GM18511 (cell line): ENCODE measurements around the gene ADGRG2.

ENCODE experiments used
- ATAC-seq: cut with Tn5 transposase; IDR thresholded peaks from one replicate; pipeline ENCODE4 v1.9.1; 2021; ENCODE audit warnings: mild to moderate bottlenecking, moderate library complexity; ENCODE audit not compliant: unreplicated experiment

Gene ADGRG2, protein sequence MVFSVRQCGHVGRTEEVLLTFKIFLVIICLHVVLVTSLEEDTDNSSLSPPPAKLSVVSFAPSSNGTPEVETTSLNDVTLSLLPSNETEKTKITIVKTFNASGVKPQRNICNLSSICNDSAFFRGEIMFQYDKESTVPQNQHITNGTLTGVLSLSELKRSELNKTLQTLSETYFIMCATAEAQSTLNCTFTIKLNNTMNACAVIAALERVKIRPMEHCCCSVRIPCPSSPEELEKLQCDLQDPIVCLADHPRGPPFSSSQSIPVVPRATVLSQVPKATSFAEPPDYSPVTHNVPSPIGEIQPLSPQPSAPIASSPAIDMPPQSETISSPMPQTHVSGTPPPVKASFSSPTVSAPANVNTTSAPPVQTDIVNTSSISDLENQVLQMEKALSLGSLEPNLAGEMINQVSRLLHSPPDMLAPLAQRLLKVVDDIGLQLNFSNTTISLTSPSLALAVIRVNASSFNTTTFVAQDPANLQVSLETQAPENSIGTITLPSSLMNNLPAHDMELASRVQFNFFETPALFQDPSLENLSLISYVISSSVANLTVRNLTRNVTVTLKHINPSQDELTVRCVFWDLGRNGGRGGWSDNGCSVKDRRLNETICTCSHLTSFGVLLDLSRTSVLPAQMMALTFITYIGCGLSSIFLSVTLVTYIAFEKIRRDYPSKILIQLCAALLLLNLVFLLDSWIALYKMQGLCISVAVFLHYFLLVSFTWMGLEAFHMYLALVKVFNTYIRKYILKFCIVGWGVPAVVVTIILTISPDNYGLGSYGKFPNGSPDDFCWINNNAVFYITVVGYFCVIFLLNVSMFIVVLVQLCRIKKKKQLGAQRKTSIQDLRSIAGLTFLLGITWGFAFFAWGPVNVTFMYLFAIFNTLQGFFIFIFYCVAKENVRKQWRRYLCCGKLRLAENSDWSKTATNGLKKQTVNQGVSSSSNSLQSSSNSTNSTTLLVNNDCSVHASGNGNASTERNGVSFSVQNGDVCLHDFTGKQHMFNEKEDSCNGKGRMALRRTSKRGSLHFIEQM

DNA sequence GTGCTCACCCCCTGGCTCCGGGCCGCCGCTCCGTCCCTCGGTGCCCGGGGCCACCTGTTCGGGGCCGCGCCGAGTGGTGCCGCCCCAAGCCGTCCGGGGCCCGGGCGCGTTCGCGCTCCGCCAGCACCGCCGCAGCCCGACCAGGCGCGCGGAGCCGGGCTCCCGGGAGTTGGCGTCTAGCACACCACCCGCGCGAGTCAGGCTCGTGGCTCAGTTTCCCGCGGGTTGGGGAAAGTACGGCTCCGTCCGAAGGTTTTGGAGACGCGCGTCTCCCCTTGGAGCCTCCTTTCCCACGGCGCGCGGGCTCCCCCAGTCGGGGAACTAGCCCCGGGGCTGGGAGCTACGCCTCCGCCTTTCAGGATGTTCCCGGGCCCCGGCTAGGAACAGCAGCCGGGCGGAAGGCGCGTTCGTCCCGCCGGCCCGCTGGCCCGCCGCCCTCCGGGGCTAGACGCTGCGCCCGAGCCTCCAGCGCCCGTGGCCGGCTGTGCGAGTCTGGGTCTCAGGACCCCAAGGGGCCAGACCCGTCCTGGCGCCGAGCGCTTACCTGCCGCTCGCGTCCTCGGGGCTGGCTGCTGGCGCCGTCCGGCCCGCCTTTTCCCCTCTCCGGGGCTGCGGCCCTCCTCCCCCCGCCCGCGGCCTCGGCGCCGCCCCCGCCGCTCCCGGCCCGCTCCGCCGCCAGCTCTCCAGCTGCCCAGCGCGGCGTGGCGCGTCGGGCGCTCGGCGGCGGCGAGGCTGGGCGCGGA lies at the start of gene ADGRG2:
TSS of gene ADGRG2 (minus strand) at position 571 of the 743 bp plus-strand sequence. CDS start 53,634 bp downstream, outside the sequence.
- ATAC-seq: no peak

DNA sequence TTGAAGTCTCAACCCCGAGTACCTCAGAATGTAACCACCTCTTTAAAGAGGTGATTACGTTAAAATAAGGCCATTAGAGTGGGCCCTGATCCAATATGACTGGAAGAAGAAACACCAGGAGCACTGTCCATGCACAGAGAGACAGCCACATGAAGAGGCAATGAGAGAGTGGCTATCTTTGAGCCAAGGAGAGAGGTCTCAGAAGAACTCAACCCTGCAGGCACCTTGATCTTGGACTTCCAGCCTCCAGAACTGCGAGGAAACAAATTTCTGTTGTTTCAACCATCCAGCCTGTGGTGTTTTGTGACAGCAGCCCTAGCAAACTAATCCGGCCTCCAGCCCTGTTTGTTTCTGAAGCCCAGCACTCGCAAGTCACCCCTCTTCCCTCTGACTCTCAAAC lies 46.3 kb upstream of the ADGRG2 start:
- no peak for ATAC-seq

DNA sequence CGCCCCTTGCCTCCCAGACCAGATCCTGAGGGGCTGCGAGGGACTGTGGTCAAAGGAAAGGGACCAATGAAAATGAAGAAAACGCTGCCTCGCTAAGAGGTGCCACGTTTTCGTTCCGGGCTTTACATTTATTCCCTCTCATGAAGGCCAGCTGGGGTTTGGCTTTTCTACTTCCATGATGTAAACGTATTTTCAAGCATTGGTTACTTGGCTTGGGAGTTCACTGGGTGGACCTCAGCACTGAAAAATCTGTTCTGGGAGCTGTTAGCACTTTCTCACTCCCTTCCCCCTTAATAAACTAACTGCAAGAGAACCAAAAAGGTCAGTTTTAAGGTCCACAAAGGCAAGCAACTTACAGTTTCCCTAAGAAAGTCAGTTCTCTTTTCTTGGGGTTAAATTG lies 40.6 kb upstream of the ADGRG2 start:
- ATAC-seq: no peak

DNA sequence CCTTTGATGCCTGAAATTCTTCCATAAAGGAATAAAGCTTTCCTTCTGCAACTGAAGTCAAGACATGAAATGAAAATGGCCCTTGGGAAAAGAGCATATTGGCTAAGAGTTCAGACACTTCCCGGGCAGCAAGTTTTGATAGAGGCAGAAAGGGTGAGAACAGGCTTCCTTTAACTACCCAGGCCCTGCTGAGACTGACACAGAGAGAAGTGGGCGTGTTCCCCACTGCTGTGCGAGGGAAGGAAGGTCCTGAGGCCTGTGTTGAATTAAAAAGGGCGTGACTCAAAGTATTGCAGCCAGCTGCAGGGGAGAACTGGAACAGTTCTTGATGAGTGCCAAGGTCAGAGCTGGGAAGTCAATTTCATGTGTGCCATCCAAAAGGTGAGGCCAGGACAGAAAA lies 33.9 kb upstream of the ADGRG2 start:
- ATAC-seq: no peak

DNA sequence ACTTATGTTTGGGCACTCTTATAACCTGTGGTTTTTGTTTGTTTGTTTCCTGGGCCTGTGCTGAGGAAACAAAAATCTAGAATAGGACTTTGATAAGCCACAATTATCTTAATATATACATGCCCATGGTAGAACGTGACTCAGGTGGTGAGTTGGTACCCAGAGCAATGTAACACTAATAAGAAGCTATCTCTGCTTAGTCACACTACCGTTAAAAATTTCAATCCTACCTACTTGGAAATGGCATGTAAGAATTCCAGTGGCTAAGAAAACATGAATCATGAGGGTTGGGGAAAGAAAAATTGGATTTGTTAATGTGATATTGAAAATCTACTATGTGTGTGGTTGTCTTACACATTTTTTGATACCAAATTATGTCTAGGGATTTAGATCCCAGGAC lies 30.5 kb upstream of the ADGRG2 start:
- no peak for ATAC-seq

DNA sequence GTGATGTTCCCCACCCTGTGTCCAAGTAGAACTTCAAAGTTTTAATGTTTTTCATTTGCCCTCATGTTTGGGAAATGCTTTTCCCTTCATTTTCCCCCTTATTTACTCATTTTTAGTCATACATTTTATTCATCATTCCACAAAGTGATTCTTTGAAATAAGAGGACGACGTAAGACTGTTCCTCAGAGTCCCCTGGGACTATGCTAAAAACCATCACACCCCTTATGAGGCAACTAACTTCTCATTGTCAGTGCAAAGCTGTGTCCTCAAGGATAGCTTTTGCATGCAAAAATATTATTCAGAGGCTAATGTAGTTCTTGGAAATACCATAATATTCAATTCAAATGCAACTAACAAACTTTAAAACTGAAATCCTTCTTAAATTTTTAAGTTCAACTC lies 14.8 kb upstream of the ADGRG2 start:
- ATAC-seq: no peak

DNA sequence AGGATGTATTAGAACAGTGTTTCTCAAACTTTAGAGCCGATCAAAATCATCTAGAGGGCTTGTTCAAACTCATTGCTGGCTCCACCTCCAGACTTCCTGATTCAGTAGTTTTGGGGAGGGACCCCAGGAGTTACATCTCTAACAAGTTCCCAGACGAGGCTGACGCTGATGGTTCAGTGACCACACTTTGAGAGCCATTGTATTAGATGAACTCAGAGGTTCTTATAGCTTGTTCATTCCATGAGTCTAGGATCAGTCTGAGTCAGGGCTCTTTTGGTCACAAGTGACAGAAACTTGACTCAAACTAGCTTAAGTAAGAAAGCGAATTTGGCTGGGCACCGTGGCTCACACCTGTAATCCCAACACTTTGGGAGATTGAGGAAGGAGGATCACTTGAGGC lies 11.5 kb upstream of the ADGRG2 start:
- no peak for ATAC-seq

DNA sequence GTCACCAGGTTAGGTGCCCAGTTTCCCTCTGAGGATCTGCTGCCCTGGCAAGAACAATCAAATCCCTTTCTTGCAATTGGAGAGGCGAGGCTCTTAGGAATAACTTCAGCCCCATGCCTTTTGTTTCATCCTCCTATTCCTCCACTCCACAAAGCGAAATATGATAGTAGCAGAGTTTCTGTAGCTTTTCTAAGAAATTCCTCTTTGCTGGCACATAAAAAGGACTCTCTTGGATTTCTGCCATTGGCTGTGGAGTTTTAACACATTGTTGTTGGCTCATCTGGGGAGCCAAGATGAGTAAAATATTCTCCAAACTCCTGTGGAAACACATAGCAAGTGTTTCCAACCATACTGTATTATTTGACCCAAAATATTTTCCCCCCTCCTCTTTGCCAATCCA lies 11.0 kb upstream of the ADGRG2 start:
- no peak for ATAC-seq

DNA sequence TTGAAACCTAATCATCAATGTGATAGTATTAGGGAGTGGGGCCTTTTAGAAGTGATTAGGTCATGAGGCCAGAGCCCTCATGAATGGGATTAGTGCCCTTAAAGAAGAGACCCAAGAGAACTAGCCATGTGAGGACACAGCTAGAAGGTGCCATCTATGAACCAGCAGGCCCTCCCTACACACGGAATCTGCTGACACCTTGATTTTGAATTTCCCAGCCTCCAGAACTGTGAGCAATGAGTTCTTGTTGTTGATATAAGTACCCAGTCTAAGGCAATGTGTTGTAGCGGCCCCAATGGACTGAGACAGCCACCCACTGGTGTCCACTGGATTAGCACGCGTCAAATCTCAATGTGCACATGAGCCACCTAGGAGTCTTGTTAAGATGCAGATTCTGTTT lies 8.4 kb upstream of the ADGRG2 start:
- ATAC-seq: no peak

DNA sequence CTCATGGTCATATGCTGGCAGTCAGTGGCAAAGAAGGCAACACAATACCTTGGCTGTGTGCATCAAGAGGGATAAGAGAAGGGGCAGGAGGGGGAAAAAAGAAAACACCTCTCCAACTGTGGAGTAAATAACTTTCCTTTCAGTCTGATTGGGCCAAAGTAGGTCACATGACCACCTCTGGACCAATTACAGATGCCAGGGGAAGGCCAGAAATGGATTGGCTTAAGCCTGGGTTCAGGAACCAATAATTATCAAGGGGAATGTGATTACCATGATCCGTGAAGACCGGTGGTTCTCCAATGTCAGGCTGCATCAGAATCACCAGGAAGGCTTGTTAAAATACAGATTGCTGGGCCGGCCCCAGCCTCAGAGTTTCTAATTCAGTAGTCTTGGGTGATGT lies 7.4 kb upstream of the ADGRG2 start:
- no peak for ATAC-seq

DNA sequence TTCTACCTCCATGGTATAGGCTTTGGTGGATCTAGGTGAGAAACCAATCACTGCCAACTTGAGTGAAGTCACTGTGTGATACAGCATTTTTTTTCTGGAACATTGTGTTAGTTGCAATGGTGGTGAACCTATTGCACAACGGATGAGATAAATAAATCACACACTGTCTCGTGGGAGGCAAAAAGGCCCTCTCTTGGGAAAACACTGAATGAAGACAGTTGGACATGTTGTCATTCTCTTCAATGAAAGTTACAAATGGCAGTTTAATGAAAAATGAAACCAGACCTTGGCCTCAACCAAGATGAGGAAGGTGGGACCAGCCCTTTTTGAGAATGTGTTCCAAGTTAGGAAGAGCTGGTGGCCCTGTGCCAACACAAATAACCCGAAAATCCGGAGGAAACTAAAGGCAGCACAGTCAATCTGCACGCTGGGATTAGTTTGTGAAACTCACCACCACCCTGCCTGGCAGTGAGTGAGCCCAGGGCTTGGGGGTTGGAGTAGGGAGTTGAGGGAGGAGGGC lies 5.4 kb upstream of the ADGRG2 start:
- ATAC-seq: no peak

DNA sequence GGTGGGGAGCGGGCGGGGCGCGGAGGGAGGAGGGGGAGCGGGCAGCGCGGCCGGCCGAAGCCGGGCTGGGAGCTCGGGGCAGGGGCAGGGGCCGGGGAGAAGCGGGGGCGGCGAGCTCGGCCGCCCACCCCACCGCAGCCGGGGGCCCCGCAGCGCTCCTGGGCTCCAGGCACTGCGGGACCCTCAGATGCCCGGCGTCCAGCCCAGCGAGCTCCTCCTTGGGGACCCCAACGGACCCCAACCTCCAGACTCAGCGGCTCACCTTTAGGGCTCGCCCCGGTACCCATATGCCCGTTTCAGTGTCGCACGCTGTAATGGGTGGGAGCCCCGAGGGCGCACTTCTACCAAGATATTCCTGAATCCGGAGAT lies 357 bp upstream of the ADGRG2 start:
- ATAC-seq: no peak

DNA sequence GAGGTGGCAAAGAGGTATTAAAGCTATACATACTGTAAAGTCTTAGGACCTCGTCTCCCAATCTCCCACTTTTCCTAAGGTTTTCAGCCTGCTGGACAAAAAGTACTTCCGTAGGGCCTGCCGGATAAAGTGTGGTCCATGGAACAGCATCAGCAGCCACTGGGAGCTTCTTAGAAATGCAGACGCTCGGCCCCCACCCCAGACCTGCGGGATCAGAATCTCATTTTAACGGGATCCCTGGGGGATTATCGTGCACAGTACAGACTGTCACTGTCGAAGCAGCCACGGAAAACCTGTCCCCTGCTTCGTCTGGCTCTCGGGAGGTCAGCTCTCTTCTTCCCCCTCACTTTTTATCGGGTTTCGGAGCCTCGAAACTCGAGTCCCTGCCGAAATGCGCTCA lies 802 bp downstream of the ADGRG2 start:
- no peak for ATAC-seq

DNA sequence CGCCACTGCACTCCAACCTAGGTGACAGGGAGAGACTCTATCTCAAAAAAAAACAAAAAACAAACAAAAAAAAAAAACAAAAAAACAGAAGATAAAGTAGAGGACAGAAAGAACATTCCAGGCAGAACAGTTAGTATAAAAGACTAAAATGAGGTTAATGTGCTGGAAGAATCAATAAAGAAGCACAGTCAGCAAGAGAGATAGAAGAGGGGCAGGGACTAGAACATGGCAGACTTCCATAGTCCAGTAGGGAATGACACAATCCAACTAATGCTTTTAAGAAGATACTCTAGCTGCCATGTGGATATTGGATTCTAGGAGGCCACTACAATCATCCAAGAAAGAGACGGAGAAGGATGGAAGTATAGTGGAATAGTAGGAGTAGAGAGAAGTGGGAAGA lies 11.6 kb downstream of the ADGRG2 start:
- no peak for ATAC-seq

DNA sequence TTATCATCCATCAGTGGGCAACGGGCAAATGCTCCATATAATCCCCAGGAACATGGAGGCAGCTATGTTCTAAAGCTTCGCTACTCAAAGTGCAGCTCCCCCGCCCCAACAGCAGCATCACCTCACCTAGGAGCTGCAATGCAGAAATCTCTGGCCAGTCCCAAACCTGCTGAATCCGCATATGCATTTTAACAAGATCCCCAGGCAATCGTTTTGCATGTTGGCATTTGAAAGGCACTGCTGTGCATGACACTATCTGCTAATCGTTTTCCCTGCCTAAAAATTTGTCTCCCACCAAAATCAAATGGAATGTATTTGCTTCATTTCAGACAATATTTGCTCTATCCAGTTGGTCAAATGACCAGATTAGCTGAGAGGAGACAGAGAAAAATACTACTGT lies 15.2 kb downstream of the ADGRG2 start:
- ATAC-seq: no peak

DNA sequence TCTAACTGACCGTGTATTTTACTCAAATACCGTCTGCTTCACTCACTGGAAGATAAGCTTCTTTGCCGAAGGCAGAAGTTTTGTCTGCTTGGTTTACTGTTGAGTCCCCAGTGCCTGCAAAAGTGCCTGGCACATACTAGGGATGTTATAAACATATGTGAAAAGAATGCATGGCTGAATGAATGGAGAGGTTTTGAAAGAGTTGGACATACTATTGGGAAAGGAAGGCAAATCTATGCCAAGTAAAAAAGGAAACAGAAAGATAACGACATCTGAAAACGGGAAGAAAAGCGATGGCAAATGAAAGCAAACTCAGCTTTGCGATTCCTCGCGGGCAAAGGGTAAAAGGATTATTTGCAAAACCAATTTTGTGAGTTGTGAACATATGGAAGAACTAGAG lies 21.7 kb downstream of the ADGRG2 start:
- ATAC-seq: no peak

DNA sequence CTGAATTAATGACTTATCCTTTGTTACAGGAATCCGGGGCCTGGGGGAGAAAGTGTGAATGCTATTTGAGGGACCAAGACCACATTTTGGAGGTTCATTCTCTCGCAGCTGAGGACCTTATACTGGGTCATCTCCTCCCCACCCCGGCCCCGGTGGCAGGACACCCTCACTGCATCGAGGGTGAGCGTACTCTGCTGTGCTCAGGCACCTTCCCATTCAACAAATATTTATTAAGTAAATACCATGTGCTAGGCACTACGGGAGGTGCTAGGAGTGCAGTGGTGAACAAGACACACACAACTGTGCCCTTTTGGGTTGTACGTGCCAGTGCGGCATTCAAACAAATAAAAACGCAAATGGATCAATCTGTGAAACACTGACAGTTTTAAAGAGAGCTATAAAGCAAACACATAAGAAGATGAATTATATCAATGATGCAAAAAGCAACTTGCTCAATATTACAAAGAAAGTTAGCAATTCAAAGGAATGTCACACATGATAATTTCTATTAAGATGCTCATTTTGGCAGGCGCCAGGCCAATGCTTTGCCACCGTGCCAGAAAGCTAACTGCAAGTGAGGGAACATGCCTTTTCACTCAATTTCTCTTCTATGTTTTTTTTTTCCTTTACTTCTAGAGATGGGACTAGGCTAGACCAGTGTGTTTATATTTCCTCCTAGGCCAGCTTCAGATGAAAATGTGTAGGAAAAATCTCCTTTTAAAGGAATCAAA lies 24.6 kb downstream of the ADGRG2 start:
- no peak for ATAC-seq

DNA sequence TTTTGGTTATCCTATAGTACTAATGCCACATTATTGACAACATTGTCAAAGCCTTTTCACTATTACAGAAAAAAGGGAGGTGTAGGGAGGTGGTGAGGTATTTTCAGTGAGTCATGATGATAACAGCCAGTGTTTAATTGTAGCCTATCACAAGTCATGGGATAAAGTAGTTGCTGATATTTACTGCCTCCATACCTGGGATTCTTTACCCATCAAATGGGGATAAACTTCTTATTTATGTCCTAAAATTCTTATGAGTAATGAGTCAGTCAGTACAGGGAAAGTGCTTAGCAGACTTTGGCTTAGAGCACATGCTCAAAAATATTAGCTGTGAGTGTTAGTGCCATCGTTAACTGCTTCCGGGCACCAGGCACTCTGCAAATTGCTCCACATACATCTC lies 25.7 kb downstream of the ADGRG2 start:
- ATAC-seq: no peak

DNA sequence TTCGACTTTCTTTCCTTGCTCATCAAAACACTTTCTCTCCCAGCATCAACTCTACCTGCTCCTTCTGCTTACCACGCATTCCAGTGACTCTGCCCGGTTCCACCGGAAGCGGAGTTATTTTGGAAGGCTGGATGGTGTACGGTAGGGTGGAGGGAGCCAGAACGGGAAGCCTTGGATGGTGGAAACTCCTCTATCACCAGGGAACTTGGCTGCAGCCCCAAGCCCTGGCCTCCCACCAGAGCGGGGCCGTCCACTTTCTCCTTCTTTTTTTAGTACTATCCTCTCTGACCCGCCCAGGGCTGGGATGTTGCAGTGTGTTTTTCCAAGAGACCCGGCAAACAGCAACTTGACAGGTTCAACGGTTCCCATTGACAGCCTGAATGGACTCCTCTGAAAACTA lies 27.6 kb downstream of the ADGRG2 start:
- no peak for ATAC-seq

DNA sequence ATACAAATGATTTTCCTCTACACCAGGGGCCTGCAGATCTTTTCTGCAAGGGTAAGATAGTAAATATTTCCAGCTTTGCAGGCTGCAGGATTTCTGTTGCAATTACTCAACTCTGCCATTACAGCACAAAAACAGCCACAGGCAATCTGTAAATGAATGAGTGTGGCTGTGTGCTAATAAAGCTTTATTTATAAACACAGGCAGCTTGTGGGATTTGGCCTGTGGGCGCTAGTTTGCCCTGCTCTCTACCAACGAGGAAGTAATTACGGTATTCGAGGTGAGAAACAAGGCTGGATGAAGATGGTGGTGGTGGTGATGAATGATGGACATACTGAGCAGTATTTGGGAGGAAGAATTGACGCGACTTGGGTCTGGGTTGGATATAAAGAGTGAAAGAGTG lies 30.7 kb downstream of the ADGRG2 start:
- ATAC-seq: no peak
